MG63 (cell line): ENCODE results near the gene OR5I1. TPM values are rescaled to one million over a fixed set of nuclear protein-coding genes. Genes with fewer than 3 reads are reported as not detected.
"Not testable (repeated sequence)": the region's sequence is repeated elsewhere in the genome, so short reads cannot be mapped to it uniquely, and the experiment has no call there.

ENCODE experiments used
- DNase-seq: peaks from one replicate; pipeline ENCODE4 v3.0.0-alpha.2; 2020
- H3K27me3 ChIP-seq: fragments of 250-450 bp; sonication (Bioruptor Pico); 2 replicates; pipeline ENCODE4 v1.5.1; 2020; ENCODE audit warnings: mild to moderate bottlenecking, moderate library complexity
- H3K36me3 ChIP-seq: fragments of 250-450 bp; sonication (Bioruptor Pico); 2 replicates; pipeline ENCODE4 v1.5.1; 2020; ENCODE audit warnings: mild to moderate bottlenecking, moderate library complexity
- H3K4me3 ChIP-seq: fragments of 250-450 bp; sonication (Bioruptor Pico); 2 replicates; pipeline ENCODE4 v1.5.1; 2020; ENCODE audit warnings: mild to moderate bottlenecking, moderate library complexity
- H3K9me3 ChIP-seq: fragments of 250-450 bp; sonication (Bioruptor Pico); 2 replicates; pipeline ENCODE4 v1.5.1; 2020; ENCODE audit warnings: mild to moderate bottlenecking, moderate library complexity
- total RNA-seq: library from RNA; depleted of rRNA; stranded (reverse); fragments of >200 nt; shearing (Covaris generic); gene quantifications from 2 replicates; pipeline ENCODE4 v1.2.3, GENCODE V29; 2014; ENCODE audit warnings: low replicate concordance; rRNA removed

The OR5I1 gene
- total RNA-seq: not detected in 2 replicates

DNA sequence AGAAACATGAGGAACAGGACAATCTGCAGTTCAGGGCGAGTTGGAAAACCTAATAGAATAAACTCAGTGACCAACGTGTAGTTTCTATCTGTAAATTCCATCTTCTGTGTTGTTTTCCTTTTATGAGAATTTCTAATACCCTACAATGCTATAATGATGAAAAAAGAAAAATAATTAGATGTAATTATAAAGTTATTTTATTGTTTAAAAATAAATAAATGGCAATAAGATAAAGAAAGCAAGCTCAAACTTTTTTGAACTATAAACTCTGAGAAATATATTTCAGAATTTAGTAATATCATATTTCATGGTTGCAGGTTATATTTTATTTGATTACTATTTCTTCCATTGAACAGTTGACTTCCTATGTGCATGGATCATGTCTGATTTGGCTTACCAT lies at the start of gene OR5I1:
Gene OR5I1 (minus strand): TSS at position 101 of the 400 bp plus-strand sequence. CDS start 0 bp downstream, at position 101.
- H3K4me3 ChIP-seq: no peak within 1 kb of the TSS
- no peaks in the 10 kb centered on the region for H3K9me3 ChIP-seq
- DNase-seq: no peak
- H3K27me3 ChIP-seq: 0 out of 2 replicates have a peak, but pooled peaks cover 3% of the 10 kb centered on the region
- H3K36me3 ChIP-seq: no peaks in the 10 kb centered on the region

DNA sequence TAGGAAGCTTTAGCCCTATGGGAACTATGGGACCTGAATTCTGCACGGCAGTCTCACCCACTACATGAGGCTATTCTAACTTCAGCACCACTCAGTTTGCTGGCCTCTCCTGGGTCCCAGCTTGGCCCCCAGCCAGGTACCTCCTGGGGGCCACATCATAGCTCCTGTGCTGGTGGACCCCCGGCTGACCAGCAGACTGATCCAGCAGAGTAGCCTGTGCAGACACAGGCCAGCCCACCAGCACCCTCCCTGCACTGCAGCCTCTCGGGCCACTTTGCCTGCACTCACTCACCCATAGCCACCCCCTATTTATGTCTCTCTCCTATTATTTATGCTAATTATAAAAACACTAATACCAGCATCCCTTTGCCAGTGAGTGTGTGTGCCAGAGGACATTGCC lies 34.7 kb upstream of the OR5I1 start:
- H3K36me3 ChIP-seq: no peaks in the 10 kb centered on the region
- DNase-seq: no peak
- no peaks in the 10 kb centered on the region for H3K9me3 ChIP-seq
- H3K4me3 ChIP-seq: no peak overlapping the region
- no peaks in the 10 kb centered on the region for H3K27me3 ChIP-seq

GRCh38 chr11:55969845-55970244 lies 33.6 kb upstream of the OR5I1 start, which contains the start of gene OR10AG1:
OR10AG1 (minus strand) TSS chr11:55969945; CDS start chr11:55969907, 38 bp downstream.
- H3K9me3 ChIP-seq: no peaks in the 10 kb centered on the region
- no peak within 1 kb of the TSS for H3K4me3 ChIP-seq
- DNase-seq: no peak
- H3K36me3 ChIP-seq: no peaks in the 10 kb centered on the region
- no peaks in the 10 kb centered on the region for H3K27me3 ChIP-seq

DNA sequence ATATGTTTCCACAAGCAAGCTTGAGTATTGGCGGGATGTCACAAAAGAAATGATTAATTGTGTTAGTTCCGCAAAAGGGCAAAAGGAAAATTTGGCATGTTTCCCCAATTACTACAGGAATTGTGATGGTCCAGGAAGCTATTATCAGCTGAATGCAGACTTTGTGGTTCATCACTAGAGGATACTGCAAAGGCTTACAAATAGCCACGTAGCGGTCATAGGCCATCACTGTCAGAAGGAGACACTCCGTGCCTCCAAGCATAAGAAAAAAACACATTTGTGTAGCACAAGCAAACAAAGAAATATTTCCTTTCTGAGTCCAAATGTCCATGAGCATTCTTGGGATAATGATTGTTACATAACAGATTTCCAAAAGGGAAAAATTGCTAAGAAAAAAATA lies 31.7 kb upstream of the OR5I1 start:
- H3K27me3 ChIP-seq: no peaks in the 10 kb centered on the region
- no peak overlapping the region for H3K4me3 ChIP-seq
- no peak for DNase-seq
- no peaks in the 10 kb centered on the region for H3K9me3 ChIP-seq
- H3K36me3 ChIP-seq: no peaks in the 10 kb centered on the region

DNA sequence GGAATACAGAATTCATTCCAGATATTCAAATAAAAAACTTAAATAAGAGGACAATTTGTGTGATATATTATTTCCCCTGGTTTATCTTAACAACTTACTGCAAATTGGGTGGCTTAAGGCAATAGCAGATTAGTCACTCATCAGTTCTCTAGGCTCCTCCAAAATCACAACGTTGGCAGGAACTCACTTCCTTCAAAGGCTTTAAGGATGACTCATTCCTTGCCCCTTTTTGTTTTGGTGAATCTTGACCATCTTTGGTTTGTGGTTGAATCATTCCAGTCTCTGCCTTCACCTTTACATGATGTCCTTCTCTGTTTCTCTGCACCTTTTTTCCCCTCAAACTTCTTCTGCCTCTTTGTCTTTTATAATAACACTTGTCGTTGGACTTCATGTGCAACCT lies 30.2 kb upstream of the OR5I1 start:
- no peak overlapping the region for H3K4me3 ChIP-seq
- no peak for DNase-seq
- no peaks in the 10 kb centered on the region for H3K27me3 ChIP-seq
- H3K36me3 ChIP-seq: no peaks in the 10 kb centered on the region
- no peaks in the 10 kb centered on the region for H3K9me3 ChIP-seq

- Histone ChIP-seq H3K4me3 (no peak overlapping the region), H3K9me3 (no peaks in the 10 kb centered on the region), H3K27me3 (no peaks in the 10 kb centered on the region), H3K36me3 (no peaks in the 10 kb centered on the region)
- no peak for DNase-seq
Observed at GRCh38 chr11:55956521-55956920, 20.3 kb upstream of the OR5I1 start.

GRCh38 chr11:55949330-55949729 lies 13.1 kb upstream of the OR5I1 start:
- Histone ChIP-seq H3K4me3 (no peak overlapping the region), H3K36me3 (no peaks in the 10 kb centered on the region), H3K9me3 (no peaks in the 10 kb centered on the region), H3K27me3 (no peaks in the 10 kb centered on the region)
- no peak for DNase-seq

- Histone ChIP-seq H3K36me3 (no peaks in the 10 kb centered on the region), H3K9me3 (no peaks in the 10 kb centered on the region), H3K4me3 (no peak overlapping the region), H3K27me3 (no peaks in the 10 kb centered on the region)
- no peak for DNase-seq
Observed at GRCh38 chr11:55942785-55943392, 6.7 kb upstream of the OR5I1 start.

DNA sequence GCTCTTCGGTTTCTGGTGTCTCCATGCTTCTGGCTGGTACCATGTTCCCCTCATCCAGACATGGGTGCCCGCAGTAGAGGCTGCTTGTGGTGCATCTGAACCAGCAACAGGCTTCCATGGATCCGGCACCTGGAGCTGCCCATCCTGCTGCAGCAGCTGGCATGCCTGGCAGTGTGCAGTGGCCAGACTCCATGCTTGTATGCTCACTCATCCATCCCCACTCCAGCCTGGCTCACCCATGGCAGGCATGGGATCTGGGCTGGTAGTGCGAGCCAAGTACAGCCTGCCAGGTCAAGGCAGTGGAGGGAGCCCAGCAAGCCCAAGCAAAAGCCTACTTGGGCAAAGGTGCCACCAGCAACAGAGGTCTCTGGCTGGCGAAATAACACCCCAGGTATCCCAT lies 15.7 kb downstream of the OR5I1 start:
- Histone ChIP-seq H3K27me3 (no peaks in the 10 kb centered on the region; the same call in 1 of the 2 replicates), H3K9me3 (no peaks in the 10 kb centered on the region), H3K4me3 (no peak overlapping the region), H3K36me3 (no peaks in the 10 kb centered on the region)
- DNase-seq: no peak

- Histone ChIP-seq H3K9me3 (no peaks in the 10 kb centered on the region), H3K4me3 (no peak within 1 kb of the TSS), H3K36me3 (no peaks in the 10 kb centered on the region), H3K27me3 (no peaks in the 10 kb centered on the region; the same call in 1 of the 2 replicates)
- DNase-seq: no peak
Observed at GRCh38 chr11:55914482-55914881, 21.7 kb downstream of the OR5I1 start, which contains the start of gene OR5W2. OR5W2 (minus strand) TSS chr11:55914582; CDS start chr11:55914582, 0 bp downstream.

- H3K27me3 ChIP-seq: no peaks in the 10 kb centered on the region
- no peaks in the 10 kb centered on the region for H3K9me3 ChIP-seq
- no peaks in the 10 kb centered on the region for H3K36me3 ChIP-seq
- DNase-seq: no peak
- no peak overlapping the region for H3K4me3 ChIP-seq
Observed at GRCh38 chr11:55902308-55902707, 33.9 kb downstream of the OR5I1 start.

DNA sequence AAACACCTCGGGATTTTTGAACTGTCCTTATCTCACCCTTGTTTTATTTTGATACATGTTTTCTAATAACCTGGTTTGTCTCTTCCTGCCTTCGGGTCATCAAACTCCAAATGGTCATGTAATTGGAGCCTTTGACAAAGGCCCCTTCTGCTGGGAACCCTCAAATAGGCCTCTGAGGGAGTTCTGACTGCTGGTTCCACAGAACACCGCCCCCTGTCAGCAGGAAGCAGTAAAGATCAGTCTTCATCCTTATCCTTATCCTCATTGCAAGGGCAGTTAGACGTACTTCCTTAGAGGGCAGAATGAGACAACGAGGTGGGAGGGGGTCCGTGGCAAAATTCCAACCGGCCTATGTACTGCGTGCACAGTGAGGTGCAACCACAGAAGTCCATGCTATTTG lies 41.0 kb downstream of the OR5I1 start:
- Histone ChIP-seq H3K4me3 (no peak overlapping the region), H3K9me3 (no peaks in the 10 kb centered on the region), H3K36me3 (no peaks in the 10 kb centered on the region), H3K27me3 (no peaks in the 10 kb centered on the region)
- DNase-seq: no peak

- not testable (repeated sequence) for H3K4me3 ChIP-seq, H3K36me3 ChIP-seq, H3K27me3 ChIP-seq, DNase-seq, H3K9me3 ChIP-seq
Observed at GRCh38 chr11:55885481-55885880, 50.7 kb downstream of the OR5I1 start.

Other genes starting within 250 kb of the OR5I1 start
- gene OR5D13, start 163.0 kb downstream of the OR5I1 start, total RNA-seq: not detected in 2 replicates
- gene OR5D14, start 140.8 kb downstream of the OR5I1 start, total RNA-seq: not detected in 2 replicates
- not detected in 2 replicates for gene OR5L1, start 125.0 kb downstream of the OR5I1 start, total RNA-seq
- gene OR5D18, start 116.8 kb downstream of the OR5I1 start, total RNA-seq: not detected in 2 replicates
- gene OR5L2, start 109.2 kb downstream of the OR5I1 start, total RNA-seq: not detected in 2 replicates
- gene OR5D16, start 97.6 kb downstream of the OR5I1 start, total RNA-seq: not detected in 2 replicates
- gene TRIM51, start 53.1 kb downstream of the OR5I1 start, total RNA-seq: not detected in 2 replicates
- not detected in 2 replicates for gene OR5W2, start 21.8 kb downstream of the OR5I1 start, total RNA-seq
- gene OR10AG1, start 33.5 kb upstream of the OR5I1 start, total RNA-seq: not detected in 2 replicates
- gene OR5F1, start 58.2 kb upstream of the OR5I1 start, total RNA-seq: not detected in 2 replicates
- gene OR5AS1, start 91.3 kb upstream of the OR5I1 start, total RNA-seq: not detected in 2 replicates
- gene OR8I2, start 156.9 kb upstream of the OR5I1 start, total RNA-seq: not detected in 2 replicates
- not detected in 2 replicates for gene OR8H2, start 167.3 kb upstream of the OR5I1 start, total RNA-seq
- gene OR8H3, start 186.0 kb upstream of the OR5I1 start, total RNA-seq: not detected in 2 replicates
- not detected in 2 replicates for gene OR8J3, start 203.8 kb upstream of the OR5I1 start, total RNA-seq
- gene OR8K5, start 223.9 kb upstream of the OR5I1 start, total RNA-seq: not detected in 2 replicates
- gene OR5J2, start 240.2 kb upstream of the OR5I1 start, total RNA-seq: not detected in 2 replicates